GM21381 (cell line): Measurements from ENCODE around the gene SLC15A3.
"Not testable (repeated sequence)": the region's sequence is repeated elsewhere in the genome, so short reads cannot be mapped to it uniquely, and the experiment has no call there.

Source experiments
- ATAC-seq: cut with Tn5 transposase; IDR thresholded peaks from one replicate; pipeline ENCODE4 v1.9.1; 2021; ENCODE audit warnings: mild to moderate bottlenecking, moderate library complexity; ENCODE audit not compliant: unreplicated experiment

The SLC15A3 gene

GRCh38 chr11:60915248-60915914 is 36.6 kb downstream of the SLC15A3 start:
- peak; percentile 51 for ATAC-seq

GRCh38 chr11:60914633-60915247 is 37.2 kb downstream of the SLC15A3 start:
- ATAC-seq = peak; percentile 2

GRCh38 chr11:60913793-60914632 is 38.0 kb downstream of the SLC15A3 start, which contains the start of gene TMEM109:
TMEM109 (plus strand) TSS chr11:60914158; CDS start chr11:60919694, 5,536 bp downstream.
- ATAC-seq = peak; percentile 39

- ATAC-seq = no peak
These were observed 39.0 kb downstream of the SLC15A3 start for GRCh38 chr11:60912851-60913528.

GRCh38 chr11:60912223-60912850 is 39.6 kb downstream of the SLC15A3 start:
- ATAC-seq = no peak

GRCh38 chr11:60910711-60911380 is 41.1 kb downstream of the SLC15A3 start:
- no peak for ATAC-seq

- peak; percentile 26 for ATAC-seq
These were observed 41.7 kb downstream of the SLC15A3 start for GRCh38 chr11:60910281-60910687.

- ATAC-seq = not testable (repeated sequence)
These were observed 42.2 kb downstream of the SLC15A3 start for GRCh38 chr11:60909680-60910280.

GRCh38 chr11:60908803-60909202 is 43.2 kb downstream of the SLC15A3 start:
- ATAC-seq = no peak

GRCh38 chr11:60906132-60906972 is 45.6 kb downstream of the SLC15A3 start, which contains the start of gene PRPF19:
PRPF19 (minus strand) TSS chr11:60906585; CDS start chr11:60906382, 203 bp downstream.
- ATAC-seq = peak; percentile 77

GRCh38 chr11:60905551-60906113 is 46.3 kb downstream of the SLC15A3 start:
- ATAC-seq = no peak

- no peak for ATAC-seq
These were observed 46.9 kb downstream of the SLC15A3 start for GRCh38 chr11:60905047-60905446.

GRCh38 chr11:60902625-60903024 is 49.4 kb downstream of the SLC15A3 start:
- no peak for ATAC-seq

- no peak for ATAC-seq
These were observed 51.1 kb downstream of the SLC15A3 start for GRCh38 chr11:60900673-60901404.

- no peak for ATAC-seq
These were observed 52.0 kb downstream of the SLC15A3 start for GRCh38 chr11:60899977-60900376.

GRCh38 chr11:60899046-60899936 is 52.7 kb downstream of the SLC15A3 start:
- no peak for ATAC-seq

- ATAC-seq = no peak
These were observed 54.5 kb downstream of the SLC15A3 start for GRCh38 chr11:60897496-60897895.
